ENCODE measurements around the gene MOCS1. TPM values are rescaled to one million over a fixed set of nuclear protein-coding genes. Genes with fewer than 3 reads are reported as not detected.

Gene MOCS1
- total RNA-seq, 5 donors from 2014 or later (not counting 1 experiment from before 2014, with no cell fraction given): 1.1 to 2.1 (median 1.2) TPM

GRCh38 chr6:39891353-39891752, 42.9 kb downstream of the MOCS1 start:
- no peak overlapping the region for H3K27ac Mint-ChIP-seq
- no peaks in the 10 kb centered on the region for H3K36me3 ChIP-seq (ENCODE audit: control insufficient read depth in 2 of 2, extremely low read depth in 1 of 2, insufficient read depth in 1 of 2, low read length in 1 of 2)
- H3K9me3 Mint-ChIP-seq: no peaks in the 10 kb centered on the region
- no peaks in the 10 kb centered on the region for H3K4me1 Mint-ChIP-seq
- POLR2A ChIA-PET: no interaction called here
- H3K4me3 Mint-ChIP-seq: no peak overlapping the region
- CTCF ChIA-PET: no interaction called here
- DNase-seq: no peak
- no peak for ATAC-seq (replicated peaks in 1 of 4)
- H3K4me3 ChIP-seq (ENCODE audit: control insufficient read depth in 1 of 2, extremely low read depth in 1 of 2, low read length in 1 of 2): no peak overlapping the region
- H3K27me3 ChIP-seq (replicated peaks in 1 of 2; ENCODE audit: control insufficient read depth in 2 of 2, extremely low read depth in 1 of 2, insufficient read depth in 2 of 2, low read length in 1 of 2): peaks cover 0 to 22% of the 10 kb centered on the region in 2 experiments
- peaks cover 5 to 7% of the 10 kb centered on the region in 2 donors for H3K27me3 Mint-ChIP-seq
- no peaks in the 10 kb centered on the region for H3K36me3 Mint-ChIP-seq
- 84% methylated on average over 3 of the region's 6 CpGs for WGBS (ENCODE audit: insufficient coverage)
- no peaks in the 10 kb centered on the region for H3K4me1 ChIP-seq (ENCODE audit: control insufficient read depth in 1 of 2, extremely low read depth in 1 of 2, insufficient read depth in 2 of 2, low read length in 2 of 2)
- no peak overlapping the region for H3K27ac ChIP-seq (ENCODE audit: low read length)
- no peaks in the 10 kb centered on the region for H3K9me3 ChIP-seq

DNA sequence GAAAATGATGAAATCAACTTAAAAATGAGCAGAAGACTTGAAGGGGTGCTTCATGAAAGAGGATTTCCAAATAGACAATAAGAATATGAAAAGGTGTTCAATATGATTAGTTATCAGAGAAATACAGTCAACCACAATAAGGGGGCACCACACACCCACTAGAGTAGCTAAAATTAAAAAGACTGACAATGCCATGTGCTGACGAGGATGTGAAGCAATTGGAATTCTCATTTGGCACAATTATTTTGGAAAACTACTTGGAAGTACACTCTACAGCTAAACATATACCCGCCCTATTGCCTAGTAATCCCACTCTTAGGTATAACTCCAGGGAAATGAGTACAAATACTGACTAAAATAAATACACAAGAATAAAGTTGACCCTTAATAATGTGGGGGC, 45.0 kb downstream of the MOCS1 start:
- Histone ChIP-seq H3K27ac (ENCODE audit: low read length) (no peak overlapping the region), H3K27me3 (replicated peaks in 1 of 2; ENCODE audit: control insufficient read depth in 2 of 2, extremely low read depth in 1 of 2, insufficient read depth in 2 of 2, low read length in 1 of 2) (peaks cover 0 to 28% of the 10 kb centered on the region in 2 experiments), H3K36me3 (ENCODE audit: control insufficient read depth in 2 of 2, extremely low read depth in 1 of 2, insufficient read depth in 1 of 2, low read length in 1 of 2) (no peaks in the 10 kb centered on the region), H3K4me3 (ENCODE audit: control insufficient read depth in 1 of 2, extremely low read depth in 1 of 2, low read length in 1 of 2) (no peak overlapping the region), H3K9me3 (no peaks in the 10 kb centered on the region), H3K4me1 (ENCODE audit: control insufficient read depth in 1 of 2, extremely low read depth in 1 of 2, insufficient read depth in 2 of 2, low read length in 2 of 2) (no peaks in the 10 kb centered on the region)
- POLR2A ChIA-PET: interaction anchor here in 1 of 2 donors (0.6 kb wide), 1 partner anchor 530 kb away, joined by 3 read pairs; no protein-coding TSS in a partner anchor
- no peaks in the 10 kb centered on the region for H3K9me3 Mint-ChIP-seq
- WGBS (ENCODE audit: insufficient coverage): no CpG with 5 or more reads among the region's 2 CpGs
- ATAC-seq (replicated peaks in 1 of 4) (no peak), DNase-seq (no peak)
- CTCF ChIA-PET: no interaction called here
- H3K27me3 Mint-ChIP-seq: peaks cover 7 to 11% of the 10 kb centered on the region in 2 donors
- H3K4me1 Mint-ChIP-seq: no peaks in the 10 kb centered on the region
- no peaks in the 10 kb centered on the region for H3K36me3 Mint-ChIP-seq
- no peak overlapping the region for H3K4me3 Mint-ChIP-seq
- H3K27ac Mint-ChIP-seq: no peak overlapping the region

GRCh38 chr6:39887692-39888450, 46.4 kb downstream of the MOCS1 start:
- Histone ChIP-seq H3K36me3 (ENCODE audit: control insufficient read depth in 2 of 2, extremely low read depth in 1 of 2, insufficient read depth in 1 of 2, low read length in 1 of 2) (no peaks in the 10 kb centered on the region), H3K4me3 (ENCODE audit: control insufficient read depth in 1 of 2, extremely low read depth in 1 of 2, low read length in 1 of 2) (no peak overlapping the region), H3K4me1 (ENCODE audit: control insufficient read depth in 1 of 2, extremely low read depth in 1 of 2, insufficient read depth in 2 of 2, low read length in 2 of 2) (no peaks in the 10 kb centered on the region), H3K27ac (ENCODE audit: low read length) (no peak overlapping the region), H3K9me3 (no peaks in the 10 kb centered on the region), H3K27me3 (replicated peaks in 1 of 2; ENCODE audit: control insufficient read depth in 2 of 2, extremely low read depth in 1 of 2, insufficient read depth in 2 of 2, low read length in 1 of 2) (peaks cover 0 to 28% of the 10 kb centered on the region in 2 experiments)
- Mint-ChIP-seq H3K36me3 (no peaks in the 10 kb centered on the region), H3K9me3 (no peaks in the 10 kb centered on the region), H3K4me1 (no peaks in the 10 kb centered on the region), H3K4me3 (no peak overlapping the region), H3K27me3 (peaks cover 7 to 13% of the 10 kb centered on the region in 2 donors), H3K27ac (no peak overlapping the region)
- 41% methylated on average over 7 of the region's 14 CpGs for WGBS (ENCODE audit: insufficient coverage)
- POLR2A ChIA-PET: no interaction called here
- ATAC-seq (replicated peaks in 1 of 4) (no peak), DNase-seq (no peak)
- CTCF ChIA-PET: no interaction called here

DNA sequence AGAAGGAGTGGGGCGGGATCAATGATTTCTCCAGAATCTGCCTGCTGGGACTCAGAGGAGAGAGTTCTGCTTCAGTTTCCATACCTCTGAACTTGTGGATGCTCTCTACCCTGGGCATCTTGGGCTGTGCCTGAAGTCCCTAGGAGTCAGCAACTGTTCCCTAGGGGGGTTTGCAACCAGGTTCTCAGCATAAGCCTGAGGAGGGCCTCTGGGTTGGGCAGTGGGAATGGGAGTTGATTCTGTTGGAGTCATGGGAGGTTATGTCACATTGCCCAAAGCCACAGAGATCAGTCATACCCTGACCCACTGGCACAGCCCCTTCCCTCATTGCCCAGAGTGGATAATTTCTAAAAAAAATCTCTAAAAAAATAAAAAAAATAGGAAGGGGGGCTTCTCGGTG, 47.4 kb downstream of the MOCS1 start:
- Mint-ChIP-seq H3K4me1 (no peaks in the 10 kb centered on the region), H3K4me3 (no peak overlapping the region), H3K27me3 (peaks cover 4 to 12% of the 10 kb centered on the region in 2 donors), H3K9me3 (no peaks in the 10 kb centered on the region), H3K27ac (no peak overlapping the region), H3K36me3 (no peaks in the 10 kb centered on the region)
- 50% methylated on average over 1 of the region's 2 CpGs for WGBS (ENCODE audit: insufficient coverage)
- no peak overlapping the region for H3K27ac ChIP-seq (ENCODE audit: low read length)
- H3K4me3 ChIP-seq (ENCODE audit: control insufficient read depth in 1 of 2, extremely low read depth in 1 of 2, low read length in 1 of 2): no peak overlapping the region
- no peak for ATAC-seq (replicated peaks in 1 of 4)
- no peaks in the 10 kb centered on the region for H3K9me3 ChIP-seq
- no peak for DNase-seq
- H3K4me1 ChIP-seq (ENCODE audit: control insufficient read depth in 1 of 2, extremely low read depth in 1 of 2, insufficient read depth in 2 of 2, low read length in 2 of 2): no peaks in the 10 kb centered on the region
- POLR2A ChIA-PET: no interaction called here
- CTCF ChIA-PET: no interaction called here
- peaks cover 0 to 28% of the 10 kb centered on the region in 2 experiments for H3K27me3 ChIP-seq (replicated peaks in 1 of 2; ENCODE audit: control insufficient read depth in 2 of 2, extremely low read depth in 1 of 2, insufficient read depth in 2 of 2, low read length in 1 of 2)
- H3K36me3 ChIP-seq (ENCODE audit: control insufficient read depth in 2 of 2, extremely low read depth in 1 of 2, insufficient read depth in 1 of 2, low read length in 1 of 2): no peaks in the 10 kb centered on the region

DNA sequence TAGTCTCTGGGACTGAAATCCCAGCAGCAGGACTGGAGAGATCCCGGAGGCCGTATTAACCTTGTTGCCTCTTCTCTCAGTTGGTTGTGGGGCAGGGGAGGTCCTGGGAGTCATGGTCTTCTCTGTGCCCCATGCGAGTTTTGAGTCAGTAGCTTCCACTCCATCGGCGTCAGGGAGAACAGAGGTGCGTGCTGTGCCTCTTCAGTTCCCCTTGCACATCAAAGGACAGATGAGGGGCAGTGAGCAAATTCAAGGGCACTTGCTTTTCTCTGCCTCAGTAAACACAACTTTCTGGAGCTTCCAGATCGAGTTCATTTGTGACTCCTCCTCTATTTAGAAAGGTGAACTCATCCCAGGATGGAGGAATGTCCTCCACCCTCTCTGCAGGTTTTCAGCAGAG, 48.6 kb downstream of the MOCS1 start:
- Histone ChIP-seq H3K4me3 (ENCODE audit: control insufficient read depth in 1 of 2, extremely low read depth in 1 of 2, low read length in 1 of 2) (no peak overlapping the region), H3K27ac (ENCODE audit: low read length) (no peak overlapping the region), H3K36me3 (ENCODE audit: control insufficient read depth in 2 of 2, extremely low read depth in 1 of 2, insufficient read depth in 1 of 2, low read length in 1 of 2) (no peaks in the 10 kb centered on the region), H3K27me3 (replicated peaks in 1 of 2; ENCODE audit: control insufficient read depth in 2 of 2, extremely low read depth in 1 of 2, insufficient read depth in 2 of 2, low read length in 1 of 2) (peaks cover 0 to 21% of the 10 kb centered on the region in 2 experiments), H3K9me3 (no peaks in the 10 kb centered on the region), H3K4me1 (ENCODE audit: control insufficient read depth in 1 of 2, extremely low read depth in 1 of 2, insufficient read depth in 2 of 2, low read length in 2 of 2) (no peaks in the 10 kb centered on the region)
- DNase-seq: no peak
- ChIA-PET CTCF (no interaction called here), POLR2A (no interaction called here)
- no peaks in the 10 kb centered on the region for H3K4me1 Mint-ChIP-seq
- H3K4me3 Mint-ChIP-seq: no peak overlapping the region
- no peak overlapping the region for H3K27ac Mint-ChIP-seq
- no peaks in the 10 kb centered on the region for H3K36me3 Mint-ChIP-seq
- ATAC-seq (replicated peaks in 1 of 4): no peak
- WGBS (ENCODE audit: insufficient coverage): 82% methylated on average over 4 of the region's 7 CpGs
- H3K9me3 Mint-ChIP-seq: no peaks in the 10 kb centered on the region
- peaks cover 4 to 14% of the 10 kb centered on the region in 2 donors for H3K27me3 Mint-ChIP-seq

DNA sequence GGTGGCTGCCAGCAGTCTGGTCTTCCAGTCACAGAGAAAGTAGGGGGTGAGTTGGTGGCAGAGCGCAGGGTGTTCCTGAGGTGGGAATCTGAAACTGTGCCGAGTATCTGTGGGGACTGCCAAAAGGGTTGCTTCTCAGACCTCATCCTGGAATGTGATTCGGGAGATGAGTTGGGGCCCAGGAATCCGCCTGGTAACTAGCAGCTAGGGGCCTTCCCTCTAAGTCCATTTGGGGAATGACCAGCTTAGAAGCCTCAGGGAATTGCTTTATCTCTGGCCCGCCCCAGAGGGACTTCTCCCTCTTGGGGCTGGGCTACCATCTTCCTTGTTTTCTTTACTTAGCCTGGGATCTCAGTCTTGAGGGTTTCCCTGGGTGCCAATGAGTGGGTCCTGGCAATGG, 49.6 kb downstream of the MOCS1 start:
- CTCF ChIA-PET: no interaction called here
- WGBS (ENCODE audit: insufficient coverage): 69% methylated on average over 5 of the region's 5 CpGs
- Histone ChIP-seq H3K27ac (ENCODE audit: low read length) (no peak overlapping the region), H3K27me3 (replicated peaks in 1 of 2; ENCODE audit: control insufficient read depth in 2 of 2, extremely low read depth in 1 of 2, insufficient read depth in 2 of 2, low read length in 1 of 2) (peaks cover 0 to 21% of the 10 kb centered on the region in 2 experiments), H3K4me1 (ENCODE audit: control insufficient read depth in 1 of 2, extremely low read depth in 1 of 2, insufficient read depth in 2 of 2, low read length in 2 of 2) (no peaks in the 10 kb centered on the region), H3K4me3 (ENCODE audit: control insufficient read depth in 1 of 2, extremely low read depth in 1 of 2, low read length in 1 of 2) (no peak overlapping the region), H3K36me3 (ENCODE audit: control insufficient read depth in 2 of 2, extremely low read depth in 1 of 2, insufficient read depth in 1 of 2, low read length in 1 of 2) (no peaks in the 10 kb centered on the region), H3K9me3 (no peaks in the 10 kb centered on the region)
- DNase-seq: no peak
- no peaks in the 10 kb centered on the region for H3K36me3 Mint-ChIP-seq
- H3K27me3 Mint-ChIP-seq: peaks cover 4 to 14% of the 10 kb centered on the region in 2 donors
- H3K27ac Mint-ChIP-seq: no peak overlapping the region
- H3K4me3 Mint-ChIP-seq: no peak overlapping the region
- H3K4me1 Mint-ChIP-seq: no peaks in the 10 kb centered on the region
- POLR2A ChIA-PET: no interaction called here
- no peak for ATAC-seq (replicated peaks in 1 of 4)
- H3K9me3 Mint-ChIP-seq: no peaks in the 10 kb centered on the region
